ENCODE results near the gene ZBTB7A. TPM values are rescaled to one million over a fixed set of nuclear protein-coding genes. Genes with fewer than 3 reads are reported as not detected.
A peak's percentile ranks its signal among the peaks of the same experiment; 100 is the strongest.

Gene ZBTB7A
- total RNA-seq, 4 donors from 2014 or later = 60.3 to 94.2 (median 77.4) TPM

- peaks cover 76% of the 10 kb centered on the region for H3K36me3 ChIP-seq
- 66% methylated on average over 5 of the region's 34 CpGs for WGBS
These were observed 32.4 kb downstream of the ZBTB7A start for GRCh38 chr19:4034048-4035017.

DNA sequence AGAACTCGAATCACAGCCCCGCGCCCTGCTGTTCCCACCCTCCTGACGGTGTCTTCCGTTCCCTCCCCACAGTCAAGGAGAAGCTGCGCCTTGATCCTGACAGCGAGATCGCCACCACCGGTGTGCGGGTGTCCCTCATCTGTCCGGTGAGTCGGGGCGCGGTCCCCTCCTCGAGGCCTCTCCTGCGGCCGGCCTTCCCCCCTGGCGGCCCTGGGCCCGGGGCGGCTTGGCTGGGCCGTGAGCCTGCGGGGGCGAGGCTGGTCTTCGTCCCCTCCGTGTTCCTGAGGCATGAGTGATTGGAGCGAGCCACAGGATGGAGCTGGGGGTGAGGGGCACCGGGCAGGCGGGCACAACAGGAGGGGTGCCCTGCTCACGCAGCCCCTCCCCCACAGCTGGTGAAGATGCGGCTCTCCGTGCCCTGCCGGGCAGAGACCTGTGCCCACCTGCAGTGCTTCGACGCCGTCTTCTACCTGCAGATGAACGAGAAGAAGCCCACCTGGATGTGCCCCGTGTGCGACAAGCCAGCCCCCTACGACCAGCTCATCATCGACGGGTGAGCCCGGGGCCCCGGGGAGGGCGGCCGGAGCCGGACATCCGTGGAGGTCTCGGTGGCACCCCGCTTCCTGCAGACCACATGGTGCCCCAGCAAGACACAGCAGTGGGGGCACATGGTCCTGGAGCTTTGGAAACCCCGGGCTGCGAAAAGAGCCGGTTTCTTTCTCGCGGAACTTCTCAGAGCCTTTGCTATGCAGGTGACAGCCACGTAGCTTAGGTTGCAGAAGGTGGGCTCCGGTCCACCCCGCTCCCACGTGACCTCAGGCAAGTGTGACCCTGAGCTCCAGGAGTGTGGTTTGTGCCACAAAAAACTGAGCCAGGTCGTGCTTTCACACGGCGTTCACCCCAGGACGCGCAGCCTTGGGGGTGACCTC lies 33.4 kb downstream of the ZBTB7A start:
- no peaks in the 10 kb centered on the region for H3K27me3 ChIP-seq
- DNase-seq (ENCODE audit: low spot score in 2 of 2) = no peak
- peaks cover 80% of the 10 kb centered on the region for H3K36me3 ChIP-seq
- H3K4me1 ChIP-seq = peaks cover 7% of the 10 kb centered on the region
- TF ChIP-seq POLR2A (IDR thresholded peaks at IDR 0.05) (no peak), POLR2AphosphoS5 (IDR thresholded peaks at IDR 0.05) (no peak), CTCF (IDR thresholded peaks at IDR 0.05) (no peak), EP300 (IDR thresholded peaks at IDR 0.05) (no peak)
- no peaks in the 10 kb centered on the region for H3K9me3 ChIP-seq
- no peak overlapping the region for H3K4me3 ChIP-seq
- no peak overlapping the region for H3K27ac ChIP-seq
- 91% methylated on average over 28 of the region's 63 CpGs for WGBS

More at GRCh38 chr19:4034048-4035017, 32.4 kb downstream of the ZBTB7A start:
- H3K9me3 ChIP-seq = no peaks in the 10 kb centered on the region
- H3K4me1 ChIP-seq = peaks cover 7% of the 10 kb centered on the region
- no peaks in the 10 kb centered on the region for H3K27me3 ChIP-seq
- DNase-seq (ENCODE audit: low spot score in 2 of 2) = no peak
- no peak overlapping the region for H3K27ac ChIP-seq
- TF ChIP-seq POLR2A (IDR thresholded peaks at IDR 0.05) (no peak), CTCF (IDR thresholded peaks at IDR 0.05) (no peak), EP300 (IDR thresholded peaks at IDR 0.05) (no peak)
- H3K4me3 ChIP-seq = no peak overlapping the region

GRCh38 chr19:4032436-4032835 lies 34.3 kb downstream of the ZBTB7A start:
- H3K36me3 ChIP-seq = peaks cover 79% of the 10 kb centered on the region

GRCh38 chr19:4031420-4031819 lies 35.3 kb downstream of the ZBTB7A start:
- Histone ChIP-seq H3K27me3 (no peaks in the 10 kb centered on the region), H3K4me1 (peaks cover 7% of the 10 kb centered on the region), H3K36me3 (peaks cover 77% of the 10 kb centered on the region), H3K4me3 (no peak overlapping the region), H3K9me3 (no peaks in the 10 kb centered on the region), H3K27ac (peak overlapping the region; percentile 5)
- no peak for TF ChIP-seq POLR2AphosphoS5 (IDR thresholded peaks at IDR 0.05)
- no peak for TF ChIP-seq POLR2A (IDR thresholded peaks at IDR 0.05)
- no peak for TF ChIP-seq EP300 (IDR thresholded peaks at IDR 0.05)
- TF ChIP-seq CTCF (IDR thresholded peaks at IDR 0.05) = no peak
- DNase-seq (ENCODE audit: low spot score in 2 of 2) = no peak
- 100% methylated on average over 2 of the region's 11 CpGs for WGBS

More at GRCh38 chr19:4032436-4032835, 34.3 kb downstream of the ZBTB7A start:
- 45% methylated on average over 4 of the region's 16 CpGs for WGBS
- Histone ChIP-seq H3K9me3 (no peaks in the 10 kb centered on the region), H3K27ac (peak overlapping the region; percentile 5), H3K4me3 (no peak overlapping the region), H3K27me3 (no peaks in the 10 kb centered on the region), H3K4me1 (peaks cover 7% of the 10 kb centered on the region)
- TF ChIP-seq CTCF (IDR thresholded peaks at IDR 0.05) (no peak), POLR2AphosphoS5 (IDR thresholded peaks at IDR 0.05) (no peak), EP300 (IDR thresholded peaks at IDR 0.05) (no peak)
- no peak for DNase-seq (ENCODE audit: low spot score in 2 of 2)
